GM12873 (cell line): ENCODE measurements around the gene PRSS21.

ENCODE experiments used
- TF ChIP-seq, protein P1 (sequence below): IDR thresholded peaks from 2 replicates; pipeline ENCODE4 v1.5.1; 2012; ENCODE audit warnings: low read depth, mild to moderate bottlenecking, moderate library complexity, low read length, control low read depth; ENCODE audit not compliant: insufficient read depth; ENCODE audit errors: missing control alignments

The PRSS21 gene

DNA sequence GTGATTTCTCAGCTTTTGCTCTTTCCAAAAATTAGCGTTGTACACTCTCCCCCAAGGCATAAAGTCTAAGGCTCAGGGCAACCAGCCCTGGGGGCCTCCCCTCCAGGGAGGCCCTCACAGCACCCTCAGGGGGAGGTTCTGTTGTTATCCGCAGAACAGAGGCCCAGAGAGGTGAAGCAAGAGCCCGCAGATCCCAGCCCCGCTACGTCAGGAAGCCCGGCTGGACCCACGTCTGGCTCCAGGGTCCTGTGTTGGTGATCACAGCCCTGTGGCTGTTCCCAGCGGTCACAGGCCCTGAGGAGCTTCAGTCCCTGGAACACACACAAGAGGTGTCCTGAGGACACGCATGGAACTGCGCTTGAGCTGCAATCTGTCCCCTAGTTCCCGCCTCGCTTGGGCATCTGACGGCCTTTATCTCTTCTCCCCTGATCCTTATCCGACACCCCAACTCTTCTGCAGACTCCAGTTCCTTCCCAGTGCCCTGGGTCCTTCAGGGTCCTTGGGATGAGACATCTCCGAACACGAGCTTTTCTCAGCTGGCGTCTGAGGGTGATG is 11.9 kb downstream of the PRSS21 start:
- TF ChIP-seq, protein P1, sequence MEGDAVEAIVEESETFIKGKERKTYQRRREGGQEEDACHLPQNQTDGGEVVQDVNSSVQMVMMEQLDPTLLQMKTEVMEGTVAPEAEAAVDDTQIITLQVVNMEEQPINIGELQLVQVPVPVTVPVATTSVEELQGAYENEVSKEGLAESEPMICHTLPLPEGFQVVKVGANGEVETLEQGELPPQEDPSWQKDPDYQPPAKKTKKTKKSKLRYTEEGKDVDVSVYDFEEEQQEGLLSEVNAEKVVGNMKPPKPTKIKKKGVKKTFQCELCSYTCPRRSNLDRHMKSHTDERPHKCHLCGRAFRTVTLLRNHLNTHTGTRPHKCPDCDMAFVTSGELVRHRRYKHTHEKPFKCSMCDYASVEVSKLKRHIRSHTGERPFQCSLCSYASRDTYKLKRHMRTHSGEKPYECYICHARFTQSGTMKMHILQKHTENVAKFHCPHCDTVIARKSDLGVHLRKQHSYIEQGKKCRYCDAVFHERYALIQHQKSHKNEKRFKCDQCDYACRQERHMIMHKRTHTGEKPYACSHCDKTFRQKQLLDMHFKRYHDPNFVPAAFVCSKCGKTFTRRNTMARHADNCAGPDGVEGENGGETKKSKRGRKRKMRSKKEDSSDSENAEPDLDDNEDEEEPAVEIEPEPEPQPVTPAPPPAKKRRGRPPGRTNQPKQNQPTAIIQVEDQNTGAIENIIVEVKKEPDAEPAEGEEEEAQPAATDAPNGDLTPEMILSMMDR = no peak

DNA sequence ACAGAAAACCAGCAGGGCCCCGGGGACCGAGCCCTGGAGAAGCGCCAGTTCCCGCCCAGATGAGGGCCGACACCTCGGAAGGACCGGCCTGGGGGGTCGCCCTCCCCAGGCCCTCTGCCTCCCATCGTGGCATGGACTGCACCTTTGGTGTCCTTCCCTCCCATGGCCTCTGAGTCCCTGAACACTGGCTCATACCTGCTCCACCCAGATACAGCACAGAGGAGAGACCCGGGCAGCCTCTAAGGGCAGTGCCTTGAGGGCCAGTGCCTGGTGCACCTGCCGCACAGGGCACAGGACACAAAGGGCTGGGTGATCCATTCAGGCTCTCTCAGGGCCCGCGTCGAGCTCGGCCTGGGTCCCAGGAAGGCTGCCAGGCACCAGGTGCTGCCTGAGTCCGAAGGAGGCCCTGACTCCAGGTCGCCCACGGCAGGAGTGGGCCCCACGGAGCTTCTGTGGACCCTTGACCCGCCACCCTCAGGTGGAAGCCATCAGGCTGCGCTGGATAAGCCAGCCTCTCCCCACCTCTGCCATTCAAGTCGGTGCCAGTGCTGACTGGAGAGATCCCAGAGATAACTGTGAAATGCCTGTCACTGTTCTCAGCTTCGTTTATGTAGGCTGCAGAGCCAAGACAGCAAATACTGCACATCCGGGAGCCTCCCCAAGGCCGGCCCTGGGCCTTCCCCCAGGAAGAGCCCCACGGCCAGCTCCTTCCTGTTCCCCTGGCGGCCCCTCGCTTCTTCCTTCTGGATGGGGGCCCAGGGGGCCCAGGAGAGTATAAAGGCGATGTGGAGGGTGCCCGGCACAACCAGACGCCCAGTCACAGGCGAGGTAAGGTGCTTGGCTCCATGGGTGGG is 12.7 kb downstream of the PRSS21 start, which contains the start of gene ZG16B:
ZG16B (plus strand) TSS at position 803 of the 854 bp plus-strand sequence. CDS start 139 bp downstream, outside the sequence.
- TF ChIP-seq, protein P1 = no peak

DNA sequence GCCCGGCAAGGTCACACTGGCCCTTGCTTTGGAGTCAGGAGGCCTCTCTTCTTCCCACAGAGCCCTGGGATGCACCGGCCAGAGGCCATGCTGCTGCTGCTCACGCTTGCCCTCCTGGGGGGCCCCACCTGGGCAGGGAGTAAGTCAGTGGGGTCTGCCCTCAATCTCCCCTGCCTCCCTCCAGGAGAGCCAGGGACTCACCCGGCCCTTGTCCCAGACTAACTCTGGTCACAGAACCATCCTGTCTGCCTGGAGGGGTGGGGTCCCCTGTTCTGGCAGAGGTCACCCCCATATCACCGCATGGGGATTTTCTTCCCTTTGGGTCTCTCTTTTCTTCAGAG is 13.3 kb downstream of the PRSS21 start:
- TF ChIP-seq, protein P1 = no peak

DNA sequence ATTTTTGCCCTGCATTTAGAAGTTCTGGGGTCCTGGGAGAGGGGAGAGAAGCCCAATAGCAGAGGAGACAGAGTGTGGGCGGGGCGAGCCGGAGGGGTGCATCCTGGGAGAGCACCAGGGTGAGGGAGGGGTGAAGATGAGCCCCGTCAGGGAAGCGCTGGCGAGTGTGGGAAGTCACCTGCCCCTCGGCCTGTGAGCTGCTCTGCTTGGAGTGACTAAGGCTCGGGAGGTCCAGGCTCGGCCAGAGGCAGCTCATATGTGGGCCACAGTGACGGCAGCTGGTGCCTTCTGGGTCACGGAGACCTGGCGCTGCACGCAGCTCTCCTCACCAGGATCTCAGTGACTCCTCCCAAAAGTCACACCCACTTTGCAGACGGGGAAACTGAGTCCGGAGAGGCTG is 14.2 kb downstream of the PRSS21 start:
- TF ChIP-seq, protein P1 = no peak

DNA sequence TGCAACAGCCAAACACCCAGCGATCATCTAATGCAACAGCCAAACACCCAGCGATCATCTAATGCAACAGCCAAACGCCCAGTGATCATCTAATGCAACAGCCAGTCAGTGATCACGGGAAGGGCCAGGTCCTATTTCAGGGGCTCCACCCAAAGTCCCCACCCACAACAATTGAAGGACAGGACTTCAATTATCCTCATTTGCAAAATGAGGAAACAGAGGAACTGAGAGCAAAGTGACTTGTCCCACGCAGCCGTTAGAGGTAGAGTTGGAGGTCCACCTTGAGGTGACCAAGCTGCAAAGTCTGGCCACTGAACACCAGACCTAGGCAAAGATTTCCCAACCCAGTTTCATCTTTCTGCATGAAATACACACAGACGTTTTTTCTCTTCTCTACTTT is 16.7 kb downstream of the PRSS21 start:
- TF ChIP-seq, protein P1 = no peak

DNA sequence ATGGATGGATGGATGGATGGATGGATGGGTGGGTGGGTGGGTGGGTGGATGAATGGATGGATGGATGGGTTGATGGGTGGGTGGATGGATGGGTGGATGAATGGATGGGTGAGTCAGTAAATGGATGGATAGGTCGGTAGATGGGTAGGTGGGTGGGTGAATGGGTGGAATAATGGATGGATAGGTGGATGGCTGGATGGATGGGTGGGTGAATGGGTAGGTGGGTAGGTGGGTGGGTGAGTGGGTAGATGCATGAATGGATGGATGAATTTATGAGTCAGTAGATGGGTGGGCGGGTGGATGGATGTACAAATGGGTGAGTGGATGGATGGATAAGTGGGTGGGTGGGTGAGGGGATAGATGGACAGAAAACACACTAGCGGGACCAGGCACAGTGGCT is 17.9 kb downstream of the PRSS21 start:
- TF ChIP-seq, protein P1 = no peak

DNA sequence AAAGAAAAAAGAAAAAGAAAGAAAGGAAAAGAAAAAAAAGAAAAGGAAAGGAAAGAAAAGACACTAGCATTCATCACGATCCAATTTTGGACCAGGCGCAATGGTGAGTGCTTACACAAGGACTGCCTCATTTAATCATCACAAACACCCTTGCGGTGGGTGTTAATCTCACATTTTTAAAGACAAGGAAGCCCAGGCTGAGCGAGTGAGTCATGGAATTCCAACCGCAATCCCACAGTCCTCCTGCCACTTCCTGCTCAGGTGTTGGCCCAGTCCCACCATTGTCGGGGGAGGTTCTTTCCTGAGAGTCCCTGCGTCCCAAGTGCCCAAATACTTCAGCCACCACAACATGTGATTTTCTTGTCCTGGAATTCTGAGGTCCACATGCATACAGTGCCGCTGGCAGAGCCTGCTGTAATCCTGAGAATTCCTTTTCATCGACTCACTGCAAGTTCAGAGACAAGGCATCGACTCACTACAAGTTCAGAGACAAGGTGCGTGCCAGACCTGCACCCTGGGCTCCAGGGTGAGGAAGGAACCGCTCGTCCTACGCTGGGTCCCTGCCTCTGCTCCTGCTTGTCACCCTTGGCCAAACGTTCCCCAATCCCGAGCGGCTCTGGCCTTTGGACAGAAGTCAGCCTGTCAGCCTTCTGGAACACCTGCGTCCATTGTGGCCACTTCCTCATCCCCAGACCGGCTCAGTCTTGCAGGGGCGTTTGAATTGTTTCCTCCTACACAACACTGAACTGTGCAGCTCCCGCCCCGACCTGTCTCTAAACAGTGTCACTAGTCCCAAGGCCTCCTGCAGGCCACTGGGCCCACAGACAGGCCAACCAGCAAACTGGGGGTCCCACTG is 18.8 kb downstream of the PRSS21 start:
- TF ChIP-seq, protein P1 = no peak
